Activated CD4-positive, alpha-beta T cell treated with anti-CD3 and anti-CD28 coated beads, Interleukin-2, amount 50 U/mL, for 4 hours (primary cell): ENCODE data around the gene HOXC10.
A peak's percentile ranks its signal among the peaks of the same experiment; 100 is the strongest.

Experiments
- DNase-seq, 2 experiments: peaks; one replicate each; pipeline ENCODE4 v3.0.0-alpha.2; 2020

Gene HOXC10

DNA sequence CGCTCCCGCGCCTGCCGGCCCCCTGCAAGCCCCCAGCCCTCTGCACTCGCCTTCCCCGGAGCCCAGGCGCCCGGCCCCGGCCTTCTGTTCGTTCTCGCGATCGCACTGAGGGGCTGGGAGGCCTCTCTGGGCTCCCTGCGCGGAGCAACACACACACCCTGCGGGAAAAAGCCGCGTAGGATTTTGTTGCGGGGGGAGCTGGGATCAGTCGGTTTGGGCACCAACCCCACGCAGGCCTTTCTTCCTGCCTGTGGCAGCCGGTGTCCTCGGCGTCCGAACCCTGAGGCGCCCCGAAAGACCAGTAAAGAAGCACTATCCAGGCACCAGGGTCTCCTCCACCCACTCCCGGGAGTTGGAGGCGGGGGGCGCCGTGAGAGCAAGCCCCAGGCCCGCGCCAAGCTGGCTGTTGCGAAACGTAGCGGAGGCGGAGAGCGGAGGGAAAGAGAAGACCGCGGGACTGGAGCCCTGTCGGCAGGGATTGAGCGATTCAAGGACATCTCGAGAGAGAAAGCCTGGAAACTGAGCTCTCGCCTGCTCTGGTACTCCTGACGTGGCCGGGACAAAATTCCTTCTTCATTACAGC lies 46.0 kb downstream of the HOXC10 start:
- DNase-seq = no peak

DNA sequence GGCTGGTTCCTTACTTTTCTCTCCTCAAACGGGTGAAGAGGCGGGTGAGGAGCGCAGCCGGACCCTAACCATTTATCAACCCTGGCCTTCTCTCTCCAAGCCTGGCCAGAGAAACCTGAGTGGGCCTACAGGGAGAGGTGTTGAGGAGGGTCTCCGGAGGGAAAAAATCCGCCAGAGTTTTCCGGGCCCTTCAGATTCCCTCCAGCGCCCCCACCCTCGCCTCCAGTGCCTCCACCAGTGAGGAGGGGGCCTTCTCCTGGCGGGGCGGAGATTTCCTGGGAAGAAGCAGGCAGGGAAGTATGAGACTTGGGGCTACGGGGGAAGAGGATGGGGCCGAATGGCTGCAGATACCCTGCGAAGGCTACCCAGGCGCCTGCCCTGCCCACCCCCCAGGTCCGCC lies 46.5 kb downstream of the HOXC10 start:
- no peak for DNase-seq

DNA sequence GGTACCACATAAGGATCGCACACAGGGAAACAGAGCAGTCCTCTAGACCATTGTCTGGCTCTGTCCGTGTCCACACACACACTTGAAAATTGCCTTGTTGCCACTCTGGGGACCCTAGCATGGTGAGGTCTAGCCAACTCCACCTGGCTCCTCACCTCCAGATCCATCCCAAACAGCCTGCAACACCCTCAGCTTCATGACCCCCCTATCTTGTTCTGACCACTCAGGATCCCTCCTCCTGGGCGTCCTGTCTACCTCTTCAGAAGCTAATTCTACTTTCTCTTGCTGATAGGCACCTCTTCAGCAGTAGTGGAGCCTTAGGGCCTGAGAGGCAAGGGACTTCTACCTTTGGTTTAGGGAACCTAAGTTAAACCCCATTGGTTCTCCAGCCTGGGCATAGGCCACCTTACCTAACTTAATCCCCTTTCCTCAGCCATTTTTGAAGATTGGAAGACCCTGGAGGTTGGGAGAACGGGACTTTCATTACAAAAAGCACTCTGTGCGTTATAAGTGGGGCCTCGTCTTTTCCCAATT lies 47.2 kb downstream of the HOXC10 start:
- no peak for DNase-seq

DNA sequence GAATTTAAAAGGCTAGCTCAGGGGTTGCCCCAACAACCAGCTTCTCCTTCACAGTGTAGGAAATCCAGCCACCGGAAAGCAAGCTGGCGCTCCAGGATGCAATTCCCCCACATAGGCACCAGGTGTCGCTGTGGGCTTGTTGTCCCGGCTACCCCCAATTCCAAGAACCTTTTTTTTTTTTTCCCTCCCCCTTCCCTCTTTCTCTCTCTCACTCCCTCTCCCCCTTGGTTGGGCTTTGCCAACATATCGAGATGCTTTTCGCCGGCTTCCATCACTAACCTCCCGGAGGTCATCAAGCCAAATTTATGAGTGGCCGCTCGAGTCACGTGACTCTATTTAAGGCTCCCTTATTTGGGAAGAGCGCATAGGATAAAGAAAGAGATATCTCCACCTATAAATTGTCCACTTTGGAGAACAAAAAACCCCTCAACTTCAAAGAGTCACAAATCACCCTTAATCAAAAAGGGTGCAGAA lies 47.7 kb downstream of the HOXC10 start, which contains the start of gene HOXC5:
Gene HOXC5 (plus strand): TSS at position 424 of the 474 bp plus-strand sequence. CDS start 73 bp downstream, outside the sequence.
- DNase-seq = peak; percentile 38 to 43

DNA sequence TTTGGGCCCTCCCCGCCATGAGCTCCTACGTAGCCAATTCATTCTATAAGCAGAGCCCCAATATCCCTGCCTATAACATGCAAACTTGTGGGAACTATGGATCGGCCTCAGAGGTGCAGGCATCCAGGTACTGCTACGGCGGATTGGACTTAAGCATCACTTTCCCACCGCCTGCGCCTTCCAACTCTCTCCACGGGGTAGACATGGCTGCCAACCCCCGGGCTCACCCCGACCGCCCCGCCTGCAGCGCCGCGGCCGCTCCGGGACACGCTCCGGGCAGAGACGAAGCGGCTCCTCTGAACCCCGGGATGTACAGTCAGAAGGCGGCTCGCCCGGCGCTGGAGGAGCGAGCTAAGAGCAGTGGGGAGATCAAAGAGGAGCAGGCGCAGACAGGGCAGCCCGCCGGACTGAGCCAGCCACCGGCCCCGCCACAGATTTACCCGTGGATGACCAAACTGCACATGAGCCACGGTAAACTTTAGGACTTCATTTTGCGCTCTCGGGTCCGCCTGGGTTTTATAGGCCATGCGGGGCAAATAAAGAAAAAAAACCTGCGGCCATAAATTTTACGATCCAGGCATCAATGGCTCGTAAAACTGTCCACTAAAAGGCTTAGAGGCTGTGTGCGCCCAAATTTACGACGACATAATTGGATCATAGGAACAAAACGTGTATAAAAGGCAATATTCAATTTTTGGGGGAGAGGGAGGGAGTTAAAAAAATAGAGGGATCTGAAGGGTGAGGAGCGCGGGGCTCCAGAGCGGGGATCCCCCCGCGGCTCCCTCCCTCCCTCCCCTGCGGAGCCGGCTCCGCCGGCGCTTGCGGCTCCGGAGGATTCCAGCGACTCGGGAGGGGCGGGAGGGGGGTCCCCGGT lies 48.4 kb downstream of the HOXC10 start:
- no peak for DNase-seq

DNA sequence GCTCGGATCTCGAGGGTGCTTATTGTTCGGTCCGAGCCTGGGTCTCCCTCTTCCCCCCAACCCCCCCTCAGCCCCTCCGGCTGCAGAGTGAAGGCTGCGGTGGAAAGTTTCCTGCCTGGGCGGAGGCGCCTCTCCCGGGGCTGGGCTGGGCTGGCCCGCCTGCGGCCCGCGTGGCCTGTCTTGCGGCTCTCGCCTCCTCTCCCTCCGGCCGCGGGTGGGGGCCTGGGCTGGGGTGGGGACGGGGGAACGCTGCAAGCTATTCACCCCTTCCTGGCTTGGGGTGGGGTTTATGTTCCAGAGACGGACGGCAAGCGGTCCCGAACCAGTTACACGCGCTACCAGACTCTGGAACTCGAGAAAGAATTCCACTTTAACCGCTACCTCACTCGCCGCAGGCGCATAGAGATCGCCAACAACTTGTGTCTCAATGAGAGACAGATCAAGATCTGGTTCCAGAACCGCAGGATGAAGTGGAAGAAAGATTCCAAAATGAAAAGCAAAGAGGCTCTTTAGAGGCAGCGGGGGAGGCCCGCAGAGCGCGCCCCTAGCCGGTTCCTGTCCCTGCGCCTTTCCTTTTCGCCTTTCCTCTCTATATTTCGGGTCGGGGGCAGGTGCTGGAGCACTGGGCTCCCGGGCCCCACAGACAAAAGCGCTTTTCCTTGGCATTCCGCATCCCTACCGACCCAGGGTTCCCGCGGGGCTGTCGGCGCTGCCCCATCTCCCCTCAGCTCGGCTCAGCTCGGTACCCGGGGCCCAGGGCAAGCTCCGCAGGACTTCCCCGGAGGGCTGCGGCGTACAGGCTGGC lies 49.2 kb downstream of the HOXC10 start:
- no peak for DNase-seq

DNA sequence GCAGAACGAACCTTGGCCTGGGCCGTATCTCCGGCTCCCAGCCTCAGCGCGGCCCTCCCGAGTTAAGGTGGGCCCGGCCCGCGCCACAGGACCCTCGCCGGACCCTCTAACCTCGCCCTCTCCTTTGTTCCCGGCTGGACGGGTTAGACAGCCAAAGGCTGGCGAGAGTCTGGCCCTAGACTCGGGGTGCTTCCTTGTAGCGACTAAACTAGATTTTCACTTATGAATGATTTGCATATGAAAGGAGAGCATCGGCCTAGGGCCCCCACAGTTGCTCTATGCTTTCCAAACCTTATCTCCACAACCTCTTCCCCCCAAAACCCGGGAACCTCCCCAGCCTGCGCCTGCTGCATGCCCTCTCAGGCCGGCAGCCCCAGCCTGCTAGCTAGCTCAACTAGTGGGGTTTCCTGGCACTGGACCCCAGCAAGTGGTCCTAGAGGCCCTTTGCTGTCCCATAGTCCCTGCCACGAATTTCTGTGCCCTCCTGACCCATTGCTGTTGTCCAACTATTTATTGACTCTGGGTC lies 49.9 kb downstream of the HOXC10 start:
- DNase-seq = no peak

DNA sequence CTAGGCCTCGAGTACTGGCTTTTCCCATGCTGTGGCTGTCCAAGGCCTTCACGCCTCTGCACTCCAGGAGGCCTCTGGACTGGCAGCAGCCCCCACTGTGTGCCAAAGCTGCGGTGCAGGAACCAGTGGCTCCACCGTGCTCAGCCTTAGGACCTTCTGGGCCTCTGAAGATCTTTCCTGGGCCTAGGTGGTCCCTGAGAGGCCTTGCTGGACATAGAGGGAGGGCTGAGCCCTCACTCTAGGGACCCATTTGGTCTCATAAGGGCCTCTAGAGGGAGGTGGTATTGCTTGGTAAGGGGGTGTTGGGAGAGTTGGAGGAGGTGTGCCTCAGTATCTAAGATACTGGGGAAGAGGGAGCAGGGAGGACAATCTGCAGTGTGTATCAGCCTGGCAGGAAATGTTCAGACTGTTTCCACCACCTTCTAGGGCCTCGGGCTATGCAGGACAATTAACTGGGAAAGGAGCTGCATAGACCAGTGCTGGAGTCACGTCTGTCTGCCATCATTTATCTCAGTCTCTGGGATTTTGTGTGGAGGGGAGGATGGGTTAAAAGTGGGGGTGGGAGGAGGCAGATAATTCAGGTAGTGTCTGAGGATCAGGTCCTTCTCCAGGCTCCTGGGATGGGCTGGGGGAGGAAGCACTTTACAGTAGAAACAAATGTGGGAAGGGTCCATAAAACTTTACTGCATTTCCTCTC lies 50.8 kb downstream of the HOXC10 start:
- DNase-seq = no peak

DNA sequence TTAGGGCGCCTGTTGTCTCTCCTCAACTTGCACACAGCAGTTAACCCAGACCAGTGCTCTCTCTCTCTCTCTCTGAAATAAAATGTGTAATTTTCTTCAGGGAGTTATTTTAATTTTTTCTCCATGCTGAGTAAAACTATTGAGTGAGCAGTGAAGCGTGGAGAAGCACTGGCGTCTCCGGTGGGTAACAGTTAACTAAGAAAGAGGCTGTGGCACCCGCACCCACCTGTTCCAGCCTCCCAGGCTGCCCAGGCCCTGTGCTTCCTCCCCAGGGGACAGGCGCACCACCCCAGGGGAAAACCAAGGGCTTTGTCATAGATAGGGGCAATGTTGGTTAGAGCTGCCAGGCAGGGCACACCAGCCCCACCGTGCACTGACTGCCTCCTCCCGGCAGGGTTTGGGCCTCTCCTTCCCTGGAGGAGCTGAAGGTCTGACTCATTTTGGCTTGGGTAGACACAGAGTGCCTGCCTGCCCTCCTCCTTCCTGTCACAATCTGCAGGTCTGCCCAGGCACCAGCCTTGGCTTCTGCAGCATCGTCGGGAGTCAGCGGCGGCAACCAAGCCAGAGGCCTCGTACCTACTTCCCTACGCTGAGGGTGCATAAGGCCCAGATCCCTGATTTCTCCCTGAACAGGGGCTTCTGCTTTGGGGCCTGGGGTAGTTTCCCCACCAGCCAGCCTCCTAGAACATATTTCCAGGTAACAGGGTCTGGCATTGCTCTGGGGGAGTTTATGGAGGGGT lies 51.8 kb downstream of the HOXC10 start:
- DNase-seq = no peak

DNA sequence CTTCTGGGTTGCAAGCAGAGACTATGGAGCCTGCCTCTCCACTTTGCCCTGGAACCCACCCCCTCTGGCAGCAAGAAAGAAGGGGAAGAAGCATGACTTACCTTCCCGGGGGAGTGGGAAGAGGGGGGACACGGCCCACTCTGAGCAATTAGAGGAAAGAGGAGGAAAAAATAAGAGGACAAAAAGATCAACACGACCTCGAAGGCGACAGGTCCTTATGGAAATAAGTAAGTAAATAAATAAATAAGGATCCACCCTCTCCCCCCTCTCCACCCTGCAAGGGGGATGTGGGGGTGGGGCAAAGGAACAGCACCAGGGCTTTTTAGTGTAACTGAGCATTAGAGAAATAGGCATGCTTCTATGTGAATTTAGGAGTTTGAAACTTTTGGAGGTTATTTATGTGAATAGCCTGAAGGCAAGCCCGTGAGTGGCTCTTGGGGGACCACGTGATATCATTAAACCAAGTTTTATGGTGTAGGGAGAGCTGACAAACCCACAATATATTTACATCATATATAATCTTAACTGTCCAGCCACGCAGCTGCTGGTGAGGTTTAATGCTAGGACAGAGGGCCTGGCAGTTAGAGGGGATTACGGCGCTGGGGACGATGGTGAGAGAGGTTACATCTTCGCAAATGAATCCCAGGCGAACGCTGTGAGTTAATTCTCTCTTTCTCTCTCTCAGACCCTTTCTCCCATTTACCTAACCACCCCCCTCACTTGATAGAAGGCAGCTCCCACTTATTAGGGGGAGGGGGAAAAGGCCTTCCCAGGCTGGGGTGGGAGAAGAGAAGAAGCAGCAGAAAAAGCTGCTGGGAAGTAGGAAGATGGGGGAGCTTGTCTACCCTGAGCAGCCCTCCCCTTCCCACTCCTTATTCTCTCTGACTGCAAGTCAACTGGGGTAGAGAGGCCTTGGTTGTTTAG lies 52.7 kb downstream of the HOXC10 start:
- no peak for DNase-seq

DNA sequence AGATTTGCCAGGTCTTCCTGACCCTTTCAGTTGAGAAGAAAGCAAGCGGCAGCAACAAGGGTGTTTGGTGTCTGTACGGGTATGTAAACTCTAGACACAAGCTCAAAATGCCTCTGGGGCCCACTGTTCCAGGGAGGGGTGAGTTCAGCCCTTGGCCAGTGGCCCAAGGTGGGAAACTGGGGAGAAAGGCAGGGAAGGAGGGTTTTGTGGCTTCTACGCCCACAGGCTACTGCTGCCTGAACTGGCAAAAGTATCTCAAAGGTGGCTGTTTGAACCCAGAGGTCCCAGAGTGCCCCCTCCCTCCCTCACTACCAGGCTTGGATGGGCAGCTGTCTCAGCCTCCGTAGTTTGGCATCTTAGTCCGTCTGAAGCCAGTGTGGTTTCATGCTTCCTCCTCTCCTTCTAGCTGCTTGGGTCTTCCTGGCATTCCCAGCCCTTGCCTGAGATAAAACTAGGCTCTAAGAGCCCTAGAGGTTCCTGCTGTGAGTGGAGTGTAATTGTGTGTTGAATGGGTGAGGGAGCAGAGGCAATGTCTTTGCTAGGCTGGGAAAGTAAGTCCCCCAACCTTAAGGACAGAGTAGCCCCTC lies 53.4 kb downstream of the HOXC10 start:
- no peak for DNase-seq

DNA sequence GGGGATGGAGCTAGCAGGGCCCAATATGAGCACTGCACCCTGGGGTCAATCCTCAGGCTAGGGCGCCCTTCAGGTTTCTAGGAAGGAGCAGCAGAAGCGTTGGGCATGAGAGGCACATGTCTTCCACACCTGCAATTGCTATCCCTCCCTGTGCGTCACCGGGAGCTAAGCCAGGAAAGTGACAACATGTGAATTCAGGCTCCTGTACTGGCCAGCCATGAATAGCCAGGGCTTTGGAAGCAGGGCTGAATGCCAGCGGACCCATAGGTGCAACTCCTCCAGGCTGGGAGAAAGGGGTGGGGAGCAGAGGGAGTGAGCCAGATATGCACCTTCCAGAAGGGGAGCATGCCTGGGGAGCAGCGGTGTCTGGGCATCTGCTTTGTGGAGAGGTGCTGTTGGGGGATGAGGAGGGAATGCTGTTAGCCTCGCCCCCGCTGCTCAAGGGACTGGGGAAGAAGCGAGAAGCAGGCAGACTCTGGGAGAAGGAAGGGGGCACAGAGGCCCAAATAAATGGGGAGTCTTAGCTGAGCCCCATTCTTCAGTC lies 54.0 kb downstream of the HOXC10 start:
- no peak for DNase-seq

DNA sequence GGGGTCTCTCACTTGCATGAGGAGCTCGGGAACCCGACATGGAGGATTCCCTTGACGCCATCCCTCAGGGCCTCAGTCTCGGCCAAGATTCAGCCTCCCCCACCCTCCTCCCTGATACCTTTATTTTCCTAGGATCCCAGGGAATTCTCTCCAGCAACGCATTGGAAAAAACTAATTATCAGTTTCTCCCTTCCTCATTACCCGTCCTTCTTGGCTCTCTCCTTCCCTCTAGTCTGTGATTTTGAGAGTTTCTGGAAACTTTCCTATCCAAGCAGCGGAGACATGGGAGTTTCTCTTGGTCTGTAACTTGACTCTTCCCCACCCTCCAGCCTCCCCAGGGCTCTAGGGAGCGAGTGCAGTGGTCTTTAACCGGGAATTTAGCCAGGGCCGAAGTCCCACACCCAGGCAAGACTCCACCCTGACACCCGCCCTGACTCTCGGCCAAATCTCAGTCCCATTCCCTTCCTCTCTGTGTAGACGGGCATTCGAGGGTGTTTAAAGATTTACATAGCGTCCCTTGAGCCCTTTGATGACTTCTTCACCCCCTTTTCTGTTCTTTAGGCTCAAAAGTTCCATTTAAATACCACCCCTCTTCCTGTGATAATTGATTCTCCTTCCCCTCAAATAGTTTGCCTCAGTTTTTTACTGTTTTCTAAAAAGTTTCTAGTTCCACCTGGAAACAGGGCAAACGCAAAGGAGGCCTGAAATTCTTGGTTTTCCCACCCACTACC lies 54.6 kb downstream of the HOXC10 start:
- no peak for DNase-seq
